H1 (cell line): ENCODE data around the gene MMUT. TPM values are rescaled to one million over a fixed set of nuclear protein-coding genes. Genes with fewer than 3 reads are reported as not detected.

Experiments
- CTCF ChIA-PET: fragments of 300-600 bp; sonication (Branson Sonifier 250); formaldehyde crosslinking; loops from one replicate; lab custom pipeline; 2021; ENCODE audit not compliant: partially characterized antibody; lab: Charles Lee
- POLR2A ChIA-PET: fragments of 300-600 bp; sonication (Branson Sonifier 250); formaldehyde crosslinking; loops from one replicate; lab custom pipeline; 2021; ENCODE audit warnings: inconsistent platforms; ENCODE audit not compliant: partially characterized antibody; lab: Charles Lee
- DNase-seq, 2 experiments: peaks; one replicate each; pipeline versions ENCODE4 v3.0.0 to v3.0.0-alpha.2; 2010 to 2022; ENCODE audit warnings: low spot score in 2 of 2, low read depth in 1 of 2, mixed read lengths in 1 of 2
- FAIRE-seq: peaks from 2 replicates; lab custom pipeline; 2011; peaks lifted over from hg19 to GRCh38; lab: Jason Lieb, UNC
- H2AFZ ChIP-seq: 2 replicates; pipeline ENCODE4 v1.8.1; 2012; ENCODE audit warnings: low read length, inconsistent platforms
- H2AK5ac ChIP-seq: 2 replicates; pipeline ENCODE4 v1.6.1; 2013; ENCODE audit warnings: low read depth, low read length
- H2BK120ac ChIP-seq: replicated peaks from 2 replicates; pipeline ENCODE3; 2013; ENCODE audit warnings: low read depth, low read length, inconsistent platforms
- H2BK12ac ChIP-seq: 2 replicates; pipeline ENCODE4 v1.6.1; 2013; ENCODE audit warnings: low read depth, low read length
- H2BK15ac ChIP-seq: 2 replicates; pipeline ENCODE4 v1.6.1; 2013; ENCODE audit warnings: low read length
- H2BK20ac ChIP-seq: 2 replicates; pipeline ENCODE4 v1.6.1; 2013; ENCODE audit warnings: low read length
- H2BK5ac ChIP-seq: 2 replicates; pipeline ENCODE4 v1.6.1; 2013; ENCODE audit warnings: low read depth, low read length
- H3K14ac ChIP-seq: 2 replicates; pipeline ENCODE4 v1.6.1; 2013; ENCODE audit warnings: inconsistent platforms; ENCODE audit not compliant: insufficient read length
- H3K18ac ChIP-seq: 2 replicates; pipeline ENCODE4 v1.6.1; 2013; ENCODE audit warnings: low read length; ENCODE audit errors: extremely low read depth
- H3K23ac ChIP-seq: 2 replicates; pipeline ENCODE4 v1.6.1; 2013; ENCODE audit warnings: inconsistent platforms; ENCODE audit not compliant: insufficient read length
- H3K23me2 ChIP-seq: 2 replicates; pipeline ENCODE4 v1.6.1; 2013; ENCODE audit warnings: low read depth, low read length
- H3K27ac ChIP-seq: 2 replicates; pipeline ENCODE4 v1.6.1; 2011; ENCODE audit warnings: low read depth, low read length, inconsistent platforms
- H3K27me3 ChIP-seq, 4 experiments: replicated peaks in 1 of 4; 1 replicate in 1 of 4; 2 replicates in 3 of 4; pipeline versions ENCODE4 v1.6.1 to v1.8.1; 2011 to 2013; ENCODE audit warnings: low read length in 3 of 4, mild to moderate bottlenecking in 3 of 4, inconsistent platforms in 2 of 4, mixed read lengths in 2 of 4, moderate library complexity in 1 of 4; ENCODE audit not compliant: control insufficient read depth in 3 of 4, insufficient read depth in 3 of 4; ENCODE audit errors: extremely low read depth in 1 of 4
- H3K36me3 ChIP-seq, 4 experiments: 2 replicates each; pipeline versions ENCODE4 v1.6.1 to v1.8.1; 2011 to 2013; ENCODE audit warnings: mild to moderate bottlenecking in 4 of 4, low read length in 3 of 4, moderate library complexity in 2 of 4, control low read depth in 1 of 4, inconsistent platforms in 1 of 4; ENCODE audit not compliant: insufficient read depth in 4 of 4, control insufficient read depth in 2 of 4
- H3K4ac ChIP-seq: replicated peaks from 2 replicates; pipeline ENCODE3; 2013; ENCODE audit warnings: low read length, low read depth, mixed read lengths, inconsistent platforms; ENCODE audit not compliant: insufficient read length
- H3K4me1 ChIP-seq, 4 experiments: replicated peaks in 1 of 4; 1 replicate in 1 of 4; 2 replicates in 3 of 4; pipeline versions ENCODE4 v1.6.1 to v1.8.1; 2011 to 2013; ENCODE audit warnings: low read length in 3 of 4, inconsistent platforms in 2 of 4, mixed read lengths in 1 of 4; ENCODE audit not compliant: insufficient read depth in 4 of 4, control insufficient read depth in 3 of 4
- H3K4me2 ChIP-seq, 2 experiments: 2 replicates each; pipeline versions ENCODE4 v1.6.1 to v1.8.1; 2011 to 2013; ENCODE audit warnings: low read depth in 2 of 2, low read length in 2 of 2, control low read depth in 1 of 2, inconsistent platforms in 1 of 2, mild to moderate bottlenecking in 1 of 2; ENCODE audit not compliant: insufficient read depth in 1 of 2
- H3K4me3 ChIP-seq, 4 experiments: fragments of 200-600, 300-600 bp in 1 of 4; sonication (generic), shearing (Covaris generic), sonication (Bioruptor Twin) in 1 of 4; 2 replicates each; pipeline versions ENCODE4 v1.5.1 to v1.8.1; 2011 to 2016; ENCODE audit warnings: low read length in 4 of 4, low read depth in 3 of 4, control low read depth in 2 of 4, inconsistent platforms in 2 of 4, mild to moderate bottlenecking in 2 of 4, mixed read lengths in 1 of 4, moderate library complexity in 1 of 4; ENCODE audit not compliant: insufficient read depth in 2 of 4; ENCODE audit errors: extremely low read depth in 1 of 4
- H3K56ac ChIP-seq: replicated peaks from 2 replicates; pipeline ENCODE3; 2013; ENCODE audit warnings: low read depth, mild to moderate bottlenecking, mixed read lengths, low read length, inconsistent platforms; ENCODE audit not compliant: insufficient read length
- H3K79me1 ChIP-seq: 2 replicates; pipeline ENCODE4 v1.6.1; 2013; ENCODE audit warnings: low read depth, low read length, control low read depth
- H3K79me2 ChIP-seq, 2 experiments: 2 replicates each; pipeline versions ENCODE4 v1.6.1 to v1.8.1; 2012 to 2013; ENCODE audit warnings: low read length in 2 of 2, mild to moderate bottlenecking in 2 of 2, inconsistent platforms in 1 of 2; ENCODE audit not compliant: insufficient read depth in 2 of 2, control insufficient read depth in 1 of 2
- H3K9ac ChIP-seq, 4 experiments: replicated peaks in 1 of 4; 1 replicate in 1 of 4; 2 replicates in 3 of 4; pipeline versions ENCODE4 v1.6.1 to v1.8.1; 2011 to 2013; ENCODE audit warnings: low read depth in 3 of 4, low read length in 3 of 4, control low read depth in 2 of 4, mild to moderate bottlenecking in 2 of 4, moderate library complexity in 2 of 4, inconsistent platforms in 1 of 4; ENCODE audit errors: extremely low read depth in 1 of 4
- H3K9me3 ChIP-seq, 2 experiments: 2 replicates each; pipeline versions ENCODE4 v1.6.1 to v1.8.1; 2012 to 2013; ENCODE audit warnings: mild to moderate bottlenecking in 2 of 2, moderate library complexity in 2 of 2, control low read depth in 1 of 2, inconsistent platforms in 1 of 2, low read depth in 1 of 2, low read length in 1 of 2, mixed read lengths in 1 of 2; ENCODE audit not compliant: insufficient read depth in 2 of 2
- H4K20me1 ChIP-seq, 2 experiments: replicated peaks in 1 of 2; 2 replicates each; pipeline versions ENCODE3 to v1.8.1; 2011 to 2013; ENCODE audit warnings: inconsistent platforms in 2 of 2, low read length in 2 of 2, mild to moderate bottlenecking in 1 of 2; ENCODE audit not compliant: insufficient read depth in 2 of 2, control insufficient read depth in 1 of 2
- H4K5ac ChIP-seq: 2 replicates; pipeline ENCODE4 v1.6.1; 2013; ENCODE audit warnings: low read length, low read depth, mixed read lengths, inconsistent platforms; ENCODE audit not compliant: insufficient read length
- H4K8ac ChIP-seq: 2 replicates; pipeline ENCODE4 v1.8.0; 2013; ENCODE audit warnings: mild to moderate bottlenecking, moderate library complexity, low read length, inconsistent platforms; ENCODE audit not compliant: insufficient read depth; ENCODE audit errors: extremely low read depth
- H4K91ac ChIP-seq: replicated peaks from 2 replicates; pipeline ENCODE3; 2013; ENCODE audit warnings: low read length, mixed read lengths, inconsistent platforms; ENCODE audit not compliant: insufficient read length
- ATF2 ChIP-seq: IDR thresholded peaks from 2 replicates; pipeline ENCODE4 v1.6.1; 2012; ENCODE audit warnings: low read length, inconsistent platforms
- ATF3 ChIP-seq: IDR thresholded peaks from 2 replicates; pipeline ENCODE4 v1.6.1; 2011; ENCODE audit warnings: low read depth, mild to moderate bottlenecking, low read length; ENCODE audit not compliant: insufficient read depth
- BACH1 ChIP-seq: IDR thresholded peaks from 2 replicates; pipeline ENCODE4 v1.6.1; 2012; ENCODE audit warnings: low read length, improper control_type of control experiment
- CEBPB ChIP-seq: IDR thresholded peaks from 2 replicates; pipeline ENCODE4 v1.6.1; 2012; ENCODE audit warnings: low read depth, low read length
- CHD2 ChIP-seq: IDR thresholded peaks from 2 replicates; pipeline ENCODE4 v1.6.1; 2012; ENCODE audit warnings: low read length, improper control_type of control experiment
- KDM1A ChIP-seq: fragments of 200-600, 300-600 bp; sonication (generic); IDR thresholded peaks from 2 replicates; pipeline ENCODE4 v1.7.1; 2016; ENCODE audit warnings: mild to moderate bottlenecking, low read length, borderline replicate concordance
- KDM4A ChIP-seq: IDR thresholded peaks from one replicate; pipeline ENCODE4 v1.7.1; 2012; ENCODE audit warnings: low read depth, mild to moderate bottlenecking, moderate library complexity, low read length, inconsistent platforms; ENCODE audit not compliant: severe bottlenecking
- MAFK ChIP-seq: IDR thresholded peaks from 2 replicates; pipeline ENCODE4 v1.6.1; 2012; ENCODE audit warnings: low read depth, mild to moderate bottlenecking, improper control_type of control experiment, low read length
- POLR2AphosphoS5 ChIP-seq: IDR thresholded peaks from 2 replicates; pipeline ENCODE4 v1.6.1; 2011; ENCODE audit warnings: low read depth, low read length
- SP1 ChIP-seq: IDR thresholded peaks from 2 replicates; pipeline ENCODE4 v1.6.1; 2011; ENCODE audit warnings: low read depth, low read length
- SP4 ChIP-seq: IDR thresholded peaks from 2 replicates; pipeline ENCODE4 v1.6.1; 2012; ENCODE audit warnings: low read length, inconsistent platforms
- SRF ChIP-seq: IDR thresholded peaks from 2 replicates; pipeline ENCODE4 v1.6.1; 2011; ENCODE audit warnings: mild to moderate bottlenecking, low read depth, low read length, moderate library complexity
- TCF12 ChIP-seq: IDR thresholded peaks from 2 replicates; pipeline ENCODE4 v1.6.1; 2011; ENCODE audit warnings: low read depth, mild to moderate bottlenecking, low read length
- WGBS, 2 experiments: shearing (Covaris generic) in 1 of 2; methylation state at CpG; one replicate each; pipeline versions ENCODE4 v1.1.6 to v1.1.7; 2013 to 2015; ENCODE audit warnings: low lambda C conversion rate in 2 of 2, mixed read lengths in 2 of 2, inconsistent platforms in 1 of 2, low coverage in 1 of 2, missing lambda C conversion rate in 1 of 2; ENCODE audit not compliant: insufficient replicate concordance in 2 of 2, insufficient coverage in 1 of 2, insufficient read length in 1 of 2; ENCODE audit errors: extremely low coverage in 1 of 2, missing lambda C conversion rate in 1 of 2; 5-methylcytosine and 5-hydroxymethylcytosine counted together
- polyA plus RNA-seq, 7 experiments: library from polyadenylated mRNA; depleted of rRNA in 3 of 7; stranded (reverse) in 5 of 7; unstranded in 2 of 7; fragments of >200 nt in 5 of 7; fragments of 200-250 nt in 2 of 7; gene quantifications; 1 replicate in 5 of 7; 2 replicates in 1 of 7; 4 replicates in 1 of 7; pipeline versions ENCODE4 v1.2.1 to v1.2.3, GENCODE V29; 2011 to 2013; ENCODE audit warnings: missing spikeins in 2 of 7, mixed read lengths in 2 of 7
- total RNA-seq: library from RNA; stranded (reverse); fragmentation: NEBNext Ultra II Directional; extraction: Animal tissue kit (Norgen Biotek cat#: 25700); gene quantifications from 2 replicates; pipeline ENCODE4 v1.2.1, GENCODE V29; 2021

The MMUT gene
- total and polyA plus RNA-seq, 2 of the 8 experiments (the other 6 are each of a cell fraction or from before 2014, with no cell fraction given), result 5.2 to 13.0 TPM

DNA sequence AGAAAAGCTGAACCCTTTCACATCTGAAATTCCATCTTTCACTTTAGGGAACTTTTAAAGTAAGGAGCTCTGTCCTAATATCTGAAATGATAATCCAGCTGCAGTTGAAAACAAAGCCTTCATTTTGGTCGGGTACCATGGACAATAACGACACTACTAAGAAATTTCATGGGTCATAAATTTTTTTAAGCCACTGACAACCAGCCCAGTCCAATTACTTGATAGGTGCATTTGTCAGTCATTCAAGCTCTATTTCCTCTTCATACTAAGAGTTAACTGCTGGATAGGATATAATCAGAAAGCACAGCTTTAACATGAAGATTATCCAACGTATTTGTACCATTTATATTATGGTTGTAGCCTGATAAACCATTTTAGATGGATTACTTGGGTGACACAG lies 52.5 kb downstream of the MMUT start:
- 92% methylated on average over 3 of the region's 3 CpGs; no CpG with 5 or more reads in 1 of the 2 experiments for WGBS, 2 experiments
- Histone ChIP-seq H3K79me2 (no peaks in the 10 kb centered on the region), H2BK5ac (no peak overlapping the region), H3K36me3 (no peaks in the 10 kb centered on the region), H4K20me1 (no peaks in the 10 kb centered on the region), H4K91ac (no peak overlapping the region), H3K14ac (no peak overlapping the region), H3K4me1 (no peaks in the 10 kb centered on the region), H2AFZ (no peak overlapping the region), H2BK120ac (no peak overlapping the region), H3K27me3 (no peaks in the 10 kb centered on the region), H3K9ac (no peak overlapping the region), H3K9me3 (no peaks in the 10 kb centered on the region), H2AK5ac (no peak overlapping the region), H4K5ac (no peak overlapping the region), H3K79me1 (no peaks in the 10 kb centered on the region), H3K23me2 (no peaks in the 10 kb centered on the region), H3K23ac (no peak overlapping the region), H3K4me2 (no peak overlapping the region), H2BK20ac (no peak overlapping the region), H2BK12ac (no peak overlapping the region), H4K8ac (no peak overlapping the region), H3K4ac (no peak overlapping the region), H3K18ac (no peak overlapping the region), H2BK15ac (no peak overlapping the region), H3K56ac (no peak overlapping the region), H3K27ac (no peak overlapping the region), H3K4me3 (no peak overlapping the region)
- no peak for FAIRE-seq
- CTCF ChIA-PET, result interaction anchor here (0.6 to 3.3 kb wide), 24 partner anchors 11 to 1779 kb away, joined by 3 to 18 read pairs (median 3); no protein-coding TSS in a partner anchor
- POLR2A ChIA-PET, result interaction anchor here (0.9 kb wide), 1 partner anchor 68 kb away, joined by 4 read pairs; no protein-coding TSS in a partner anchor
- DNase-seq, result no peak
- TF ChIP-seq MAFK (no peak), CHD2 (no peak), POLR2AphosphoS5 (no peak), BACH1 (no peak), KDM4A (no peak), SP4 (no peak), ATF3 (no peak), CEBPB (no peak), KDM1A (no peak), SRF (no peak), SP1 (no peak), ATF2 (no peak), TCF12 (no peak)
